A172 (cell line): ENCODE data around the gene IL21R. TPM values are rescaled to one million over a fixed set of nuclear protein-coding genes. Genes with fewer than 3 reads are reported as not detected.

Experiments used
- DNase-seq: peaks from one replicate; pipeline ENCODE4 v3.0.0-alpha.2; 2015; ENCODE audit warnings: low spot score
- total RNA-seq: library from RNA; depleted of rRNA; stranded (reverse); fragments of >200 nt; shearing (Covaris generic); gene quantifications from 2 replicates; pipeline ENCODE4 v1.2.3, GENCODE V29; 2014; rRNA removed

The IL21R gene
- 1.3 and 6.6 TPM in 2 replicates for total RNA-seq

DNA sequence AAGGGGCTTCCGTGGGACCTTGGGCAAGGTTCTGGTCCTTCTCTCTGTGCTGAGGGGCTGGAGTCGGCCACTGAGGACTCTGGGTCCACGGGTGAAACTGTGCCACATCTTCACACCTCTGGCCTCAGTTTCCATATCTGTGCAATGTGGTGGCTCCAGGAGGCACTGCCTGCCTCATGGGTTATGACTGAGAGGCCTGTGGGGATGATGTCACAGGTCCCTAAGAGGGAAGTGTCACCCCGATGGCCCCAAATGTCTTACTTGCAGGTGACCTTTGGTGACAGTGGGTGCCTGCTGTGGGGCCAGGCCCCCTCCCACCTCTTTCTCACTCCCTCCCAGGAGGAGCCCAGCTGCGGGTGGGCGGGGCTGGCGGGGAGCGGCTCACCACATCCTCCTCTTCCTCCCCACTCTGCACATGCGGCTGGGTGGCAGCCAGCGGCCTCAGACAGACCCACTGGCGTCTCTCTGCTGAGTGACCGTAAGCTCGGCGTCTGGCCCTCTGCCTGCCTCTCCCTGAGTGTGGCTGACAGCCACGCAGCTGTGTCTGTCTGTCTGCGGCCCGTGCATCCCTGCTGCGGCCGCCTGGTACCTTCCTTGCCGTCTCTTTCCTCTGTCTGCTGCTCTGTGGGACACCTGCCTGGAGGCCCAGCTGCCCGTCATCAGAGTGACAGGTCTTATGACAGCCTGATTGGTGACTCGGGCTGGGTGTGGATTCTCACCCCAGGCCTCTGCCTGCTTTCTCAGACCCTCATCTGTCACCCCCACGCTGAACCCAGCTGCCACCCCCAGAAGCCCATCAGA is at the start of gene IL21R:
Gene IL21R (plus strand): TSS at position 407 of the 801 bp plus-strand sequence. CDS start 27,898 bp downstream, outside the sequence.
- peak; percentile 91 for DNase-seq

DNA sequence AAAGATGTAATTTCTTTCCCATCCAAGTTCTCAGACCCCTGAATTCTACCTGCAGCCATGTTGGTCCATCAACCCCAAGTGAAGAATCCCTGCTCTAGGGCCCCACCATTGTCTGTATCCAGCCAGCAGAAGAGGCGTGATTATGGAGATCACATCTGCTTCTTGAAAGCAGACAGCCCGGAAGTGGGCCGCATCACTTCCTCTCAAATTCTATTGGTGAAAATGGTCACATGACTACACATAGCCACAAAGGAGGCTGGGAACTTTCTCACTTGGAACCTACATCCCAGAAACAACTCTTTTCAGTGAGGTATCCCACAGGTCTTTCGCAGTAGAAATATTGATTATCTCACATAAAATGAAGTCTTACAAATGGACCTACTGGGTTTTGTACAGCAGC is 48.1 kb upstream of the IL21R start:
- no peak for DNase-seq

DNA sequence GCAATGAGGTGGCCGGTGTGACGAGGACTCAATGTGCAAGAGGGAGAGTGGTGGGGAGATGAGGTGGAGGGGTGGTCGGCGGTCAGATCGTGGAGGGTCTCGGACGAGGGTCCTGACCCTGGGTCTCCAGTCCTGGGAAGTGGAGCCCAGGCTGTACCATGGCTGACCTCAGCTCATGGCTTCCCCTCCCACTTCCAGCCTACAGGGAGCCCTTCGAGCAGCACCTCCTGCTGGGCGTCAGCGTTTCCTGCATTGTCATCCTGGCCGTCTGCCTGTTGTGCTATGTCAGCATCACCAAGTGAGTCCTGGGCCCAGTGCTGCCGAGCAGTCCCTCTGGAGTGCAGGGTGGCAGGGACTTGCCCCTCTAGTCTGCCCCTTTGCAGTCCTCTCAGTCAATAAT is 46.4 kb upstream of the IL21R start:
- DNase-seq, result peak; percentile 51

- DNase-seq, result no peak
Measured at GRCh38 chr16:27356794-27357193, 45.2 kb upstream of the IL21R start.

DNA sequence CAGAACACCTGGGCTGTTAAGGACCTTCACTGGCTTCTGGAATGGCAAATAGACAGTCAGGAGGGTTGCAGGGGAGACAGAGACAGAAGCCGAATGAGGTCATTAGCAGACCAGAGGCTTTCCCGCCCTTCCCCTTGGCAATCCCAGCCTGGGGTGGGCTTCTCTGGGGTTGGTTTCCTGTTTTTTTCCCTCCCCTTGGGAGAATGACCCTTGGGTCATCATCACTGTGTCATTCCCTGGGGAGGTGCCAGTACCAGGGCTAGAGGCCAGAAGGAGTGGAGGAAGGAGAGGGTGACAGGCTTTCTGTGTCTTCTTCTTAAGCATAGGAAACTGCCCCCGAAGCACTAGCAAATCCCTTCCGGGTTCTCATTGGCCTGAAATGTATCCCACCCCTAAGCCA is 42.9 kb upstream of the IL21R start:
- DNase-seq, result no peak

DNA sequence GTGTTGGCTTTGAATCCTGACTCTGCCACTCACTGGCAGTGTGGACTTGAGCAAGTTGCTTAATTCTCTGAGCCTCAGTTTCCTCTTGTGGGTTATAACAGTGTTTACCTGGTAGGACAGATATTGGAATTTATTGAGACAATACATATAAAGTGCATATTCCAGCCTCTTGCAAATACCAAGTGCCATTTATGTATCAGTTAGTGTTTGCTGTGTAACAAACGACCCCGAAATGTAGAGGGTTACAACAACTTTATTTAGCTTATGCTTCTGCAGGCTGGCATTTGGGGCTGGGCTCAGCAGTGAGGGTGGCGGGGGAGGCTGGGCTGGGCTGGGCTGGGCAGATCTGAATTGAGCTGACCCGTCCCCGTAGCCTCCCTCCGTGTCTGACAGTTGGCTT is 42.4 kb upstream of the IL21R start:
- no peak for DNase-seq

DNA sequence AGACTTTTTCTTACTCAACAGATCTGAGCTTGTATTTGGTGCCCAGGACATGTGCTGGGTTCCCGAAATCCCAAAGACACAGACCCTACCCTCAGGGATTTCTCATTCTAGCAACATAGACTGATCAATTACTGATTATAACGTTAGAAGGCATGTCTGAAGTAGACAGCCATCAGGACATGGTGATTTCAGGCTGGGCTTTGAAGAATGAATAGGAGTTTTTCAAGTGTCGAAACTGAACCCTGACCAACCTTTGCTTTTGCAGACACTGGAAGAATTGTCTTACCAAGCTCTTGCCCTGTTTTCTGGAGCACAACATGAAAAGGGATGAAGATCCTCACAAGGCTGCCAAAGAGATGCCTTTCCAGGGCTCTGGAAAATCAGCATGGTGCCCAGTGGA is 40.0 kb upstream of the IL21R start:
- no peak for DNase-seq

GRCh38 chr16:27362570-27363245 is 39.3 kb upstream of the IL21R start:
- DNase-seq, result no peak

- DNase-seq, result no peak
Measured at GRCh38 chr16:27363246-27363632, 38.7 kb upstream of the IL21R start.

GRCh38 chr16:27363797-27364196 is 38.2 kb upstream of the IL21R start:
- DNase-seq, result peak; percentile 11

DNA sequence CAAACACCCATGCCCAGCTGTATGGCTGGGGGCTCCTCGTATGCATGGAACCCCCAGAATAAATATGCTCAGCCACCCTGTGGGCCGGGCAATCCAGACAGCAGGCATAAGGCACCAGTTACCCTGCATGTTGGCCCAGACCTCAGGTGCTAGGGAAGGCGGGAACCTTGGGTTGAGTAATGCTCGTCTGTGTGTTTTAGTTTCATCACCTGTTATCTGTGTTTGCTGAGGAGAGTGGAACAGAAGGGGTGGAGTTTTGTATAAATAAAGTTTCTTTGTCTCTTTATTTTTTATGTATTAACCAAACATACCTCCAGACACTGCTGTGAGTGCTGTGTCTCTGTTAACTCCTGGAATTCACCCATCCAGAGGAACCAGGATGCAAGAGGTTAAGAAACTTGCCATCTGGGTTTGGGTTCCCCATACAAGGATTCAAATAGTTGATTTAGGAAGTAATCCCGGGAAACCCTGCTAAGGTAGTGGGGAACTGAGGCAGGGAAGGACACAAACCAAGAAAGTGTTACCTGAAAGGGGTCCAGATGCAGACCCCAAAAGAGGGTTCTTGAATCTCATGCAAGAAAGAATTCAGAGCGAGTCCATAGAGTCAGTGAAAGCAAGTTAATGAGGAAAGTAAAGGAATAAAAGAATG is 37.4 kb upstream of the IL21R start:
- no peak for DNase-seq

DNA sequence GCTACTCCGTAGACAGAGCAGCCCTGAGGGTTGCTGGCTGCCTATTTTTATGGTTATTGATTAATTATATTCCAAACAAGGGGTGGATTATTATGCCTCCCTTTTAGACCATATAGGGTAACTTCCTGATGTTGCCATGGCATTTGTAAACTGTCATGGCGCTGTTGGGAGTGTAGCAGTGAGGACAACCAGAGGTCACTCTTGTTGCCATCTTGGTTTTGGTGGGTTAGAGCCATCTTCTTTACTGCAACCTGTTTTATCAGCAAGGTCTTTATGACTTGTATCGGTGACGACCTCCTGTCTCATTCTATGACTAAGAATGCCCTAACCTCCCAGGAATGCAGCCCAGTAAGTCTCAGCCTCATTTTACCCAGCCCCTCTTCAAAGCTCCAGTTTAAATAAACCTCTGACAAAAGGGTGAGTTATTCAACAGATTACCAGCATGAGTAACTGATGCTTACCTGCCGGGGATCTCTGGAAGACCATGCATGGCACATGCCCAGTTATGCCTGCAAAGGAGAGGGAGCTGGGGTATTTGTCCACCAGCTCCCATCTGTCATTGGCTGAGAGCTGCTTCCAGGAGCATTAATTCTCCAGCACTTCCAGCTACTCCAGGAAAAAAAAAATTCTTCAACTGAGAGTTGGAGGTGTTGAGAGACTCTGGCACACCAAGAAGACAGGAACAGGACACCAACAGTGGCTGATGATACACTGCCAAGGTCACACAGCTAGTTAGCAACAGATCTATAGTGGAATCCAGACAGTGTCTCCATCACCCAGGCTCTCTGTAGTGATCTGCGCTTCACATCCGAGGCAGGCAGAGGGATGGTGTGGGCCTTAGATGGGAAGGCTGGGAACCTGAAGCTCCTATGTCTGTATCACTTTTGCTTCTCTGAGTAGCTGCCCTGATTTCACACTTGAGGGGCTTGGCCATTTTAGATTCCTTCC is 36.6 kb upstream of the IL21R start:
- DNase-seq, result peak; percentile 68

- no peak for DNase-seq
Measured at GRCh38 chr16:27366687-27367460, 35.1 kb upstream of the IL21R start.

DNA sequence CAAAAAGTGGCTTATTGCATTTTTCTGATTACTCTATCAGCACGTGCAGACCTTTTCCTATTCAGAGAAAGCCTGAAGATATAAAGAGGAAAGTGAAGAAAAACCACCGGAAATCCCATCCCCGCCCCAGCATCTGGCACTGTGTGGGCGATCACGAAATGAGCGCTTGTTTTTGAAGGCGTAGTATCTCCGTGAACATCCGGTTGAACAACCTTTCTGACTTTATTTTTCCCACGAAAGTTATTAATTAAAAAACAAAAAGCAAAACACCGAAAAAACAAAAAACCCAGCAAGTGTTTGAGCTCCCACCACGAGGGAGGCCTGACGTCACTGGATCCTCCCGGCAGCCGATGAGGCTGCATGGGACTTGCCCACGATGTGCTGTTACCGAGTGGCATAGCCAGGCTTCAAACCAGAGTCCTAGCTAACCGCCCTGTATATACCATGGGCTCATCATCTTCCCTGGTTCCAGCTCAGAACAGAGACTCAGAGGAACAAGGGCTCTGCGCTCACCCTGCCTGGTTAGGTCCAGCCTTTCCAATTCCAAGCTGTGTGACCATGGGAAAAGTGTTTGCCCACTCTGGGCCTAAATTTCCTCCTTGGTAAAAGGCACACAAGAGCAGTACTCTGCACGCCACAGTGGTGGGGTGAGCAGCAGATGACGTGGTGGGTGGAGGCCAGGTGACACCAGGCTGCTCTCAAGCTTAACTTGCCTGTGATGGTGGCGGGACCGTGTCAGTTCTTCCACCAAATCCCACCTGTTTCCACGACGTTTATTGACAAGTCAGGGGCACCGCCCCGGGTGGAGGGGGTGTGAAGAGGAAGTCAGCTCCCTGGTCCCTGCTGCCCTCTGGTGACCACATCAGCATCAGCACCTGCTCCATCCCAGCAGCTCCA is 34.3 kb upstream of the IL21R start:
- peak; percentile 74 for DNase-seq

DNA sequence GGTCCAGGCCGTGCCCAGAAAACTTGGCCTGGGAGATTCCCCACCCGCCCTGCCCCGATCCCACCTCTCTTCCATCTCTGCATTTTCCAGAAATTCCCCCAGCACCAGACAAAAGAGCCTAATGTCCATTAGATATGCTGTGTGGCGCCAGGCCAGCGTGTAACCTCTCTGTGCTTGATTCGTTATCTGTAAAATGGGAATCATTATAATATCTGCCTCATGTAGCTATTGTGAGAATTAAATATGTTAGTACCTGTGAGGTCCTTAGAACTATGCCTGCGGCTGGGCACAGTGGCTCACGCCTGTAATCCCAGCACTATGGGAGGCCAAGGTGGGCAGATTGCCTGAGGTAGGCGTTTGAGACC is 33.6 kb upstream of the IL21R start:
- no peak for DNase-seq

GRCh38 chr16:27369806-27370205 is 32.2 kb upstream of the IL21R start:
- no peak for DNase-seq

GRCh38 chr16:27370318-27370717 is 31.7 kb upstream of the IL21R start:
- no peak for DNase-seq

DNA sequence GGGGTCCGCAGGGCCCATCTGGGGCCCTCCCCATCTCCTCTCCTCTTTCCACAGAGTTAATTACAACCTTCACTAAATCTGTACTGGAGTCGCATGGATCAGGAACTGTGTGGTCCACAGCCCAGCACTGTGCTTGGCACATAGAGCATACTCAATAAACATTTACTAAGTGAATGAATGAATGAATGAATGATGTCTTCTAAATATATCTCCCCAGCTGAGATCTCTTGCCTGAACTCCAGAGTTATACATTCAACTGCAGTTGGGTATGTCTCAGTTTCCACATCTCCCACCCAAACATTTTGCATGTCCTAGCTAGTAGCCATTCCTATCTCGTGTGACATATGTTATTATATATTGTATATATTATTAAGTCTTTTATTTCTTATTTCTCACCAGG is 28.7 kb upstream of the IL21R start:
- DNase-seq, result no peak

- DNase-seq, result no peak
Measured at GRCh38 chr16:27374221-27374803, 27.7 kb upstream of the IL21R start.
